H9 (cell line): ENCODE results near the gene SPECC1. TPM values are rescaled to one million over a fixed set of nuclear protein-coding genes. Genes with fewer than 3 reads are reported as not detected.

ENCODE experiments used
- DNase-seq: peaks from one replicate; pipeline ENCODE4 v3.0.0-alpha.2; 2017
- H2AFZ ChIP-seq: one replicate; pipeline ENCODE4 v1.6.1; 2013; ENCODE audit warnings: mild to moderate bottlenecking, low read length, control low read depth, moderate library complexity
- H2AK5ac ChIP-seq: 2 replicates; pipeline ENCODE4 v1.6.1; 2013; ENCODE audit warnings: low read length, control low read depth, mixed read lengths; ENCODE audit not compliant: insufficient read length
- H2BK120ac ChIP-seq: one replicate; pipeline ENCODE4 v1.6.1; 2013; ENCODE audit warnings: low read depth, mild to moderate bottlenecking, low read length, control low read depth, inconsistent platforms; ENCODE audit not compliant: poor library complexity, severe bottlenecking
- H2BK12ac ChIP-seq: 2 replicates; pipeline ENCODE4 v1.6.1; 2013; ENCODE audit warnings: low read length, control low read depth, mixed read lengths, low read depth; ENCODE audit not compliant: insufficient read length
- H2BK15ac ChIP-seq: 2 replicates; pipeline ENCODE4 v1.6.1; 2013; ENCODE audit warnings: low read depth, low read length, control low read depth
- H2BK20ac ChIP-seq: one replicate; pipeline ENCODE4 v1.6.1; 2013; ENCODE audit warnings: low read depth, mild to moderate bottlenecking, low read length, control low read depth, inconsistent platforms; ENCODE audit not compliant: poor library complexity, severe bottlenecking
- H2BK5ac ChIP-seq: 2 replicates; pipeline ENCODE4 v1.6.1; 2013; ENCODE audit warnings: low read length, control low read depth, mixed read lengths; ENCODE audit not compliant: insufficient read length
- H3K14ac ChIP-seq: 2 replicates; pipeline ENCODE4 v1.6.1; 2013; ENCODE audit warnings: low read length, control low read depth; ENCODE audit not compliant: insufficient read depth
- H3K18ac ChIP-seq: 2 replicates; pipeline ENCODE4 v1.6.1; 2013; ENCODE audit warnings: low read depth, mild to moderate bottlenecking, mixed read lengths, low read length, control low read depth; ENCODE audit not compliant: insufficient read length
- H3K23ac ChIP-seq: 2 replicates; pipeline ENCODE4 v1.6.1; 2013; ENCODE audit warnings: low read length, control low read depth, mixed read lengths, low read depth; ENCODE audit not compliant: insufficient read length
- H3K23me2 ChIP-seq: 2 replicates; pipeline ENCODE4 v1.6.1; 2013; ENCODE audit warnings: low read depth, mild to moderate bottlenecking, mixed read lengths, low read length, control low read depth; ENCODE audit not compliant: insufficient read length, poor library complexity, severe bottlenecking
- H3K27ac ChIP-seq: 2 replicates; pipeline ENCODE4 v1.5.1; 2013; ENCODE audit warnings: low read length, control low read depth, mixed read lengths, low read depth; ENCODE audit not compliant: insufficient read length
- H3K27me3 ChIP-seq: 2 replicates; pipeline ENCODE4 v1.6.1; 2013; ENCODE audit warnings: low read length, control low read depth, inconsistent platforms; ENCODE audit not compliant: insufficient read depth
- H3K4ac ChIP-seq: 2 replicates; pipeline ENCODE4 v1.6.1; 2013; ENCODE audit warnings: low read depth, mild to moderate bottlenecking, control low read depth, inconsistent platforms, low read length, moderate library complexity
- H3K4me1 ChIP-seq: 2 replicates; pipeline ENCODE4 v1.6.1; 2013; ENCODE audit warnings: low read length, control low read depth, inconsistent platforms; ENCODE audit not compliant: insufficient read depth
- H3K4me2 ChIP-seq: 2 replicates; pipeline ENCODE4 v1.6.1; 2013; ENCODE audit warnings: low read length, control low read depth, mixed read lengths; ENCODE audit not compliant: insufficient read length, insufficient read depth
- H3K56ac ChIP-seq: 2 replicates; pipeline ENCODE4 v1.6.1; 2013; ENCODE audit warnings: low read depth, mild to moderate bottlenecking, mixed read lengths, low read length, control low read depth; ENCODE audit not compliant: insufficient read length
- H3K79me1 ChIP-seq: 2 replicates; pipeline ENCODE4 v1.6.1; 2013; ENCODE audit warnings: low read depth, mild to moderate bottlenecking, moderate library complexity, low read length, control low read depth, inconsistent platforms; ENCODE audit not compliant: insufficient read depth, poor library complexity, severe bottlenecking
- H3K79me2 ChIP-seq: 2 replicates; pipeline ENCODE4 v1.6.1; 2013; ENCODE audit warnings: low read length, control low read depth, inconsistent platforms; ENCODE audit not compliant: insufficient read depth
- H3K9ac ChIP-seq: 2 replicates; pipeline ENCODE4 v1.6.1; 2013; ENCODE audit warnings: low read length, control low read depth, mixed read lengths; ENCODE audit not compliant: insufficient read length; ENCODE audit errors: extremely low read depth
- H3K9me3 ChIP-seq: one replicate; pipeline ENCODE4 v1.6.1; 2013; ENCODE audit warnings: low read depth, low read length, inconsistent platforms; ENCODE audit not compliant: control insufficient read depth
- H3T11ph ChIP-seq: one replicate; pipeline ENCODE4 v1.6.1; 2013; ENCODE audit warnings: mild to moderate bottlenecking, low read length, control low read depth, inconsistent platforms
- H4K20me1 ChIP-seq: one replicate; pipeline ENCODE4 v1.6.1; 2013; ENCODE audit not compliant: control insufficient read depth, insufficient read length, insufficient read depth
- H4K5ac ChIP-seq: 2 replicates; pipeline ENCODE4 v1.6.1; 2013; ENCODE audit warnings: low read depth, mild to moderate bottlenecking, mixed read lengths, low read length, control low read depth; ENCODE audit not compliant: insufficient read length
- H4K8ac ChIP-seq: replicated peaks from 2 replicates; pipeline ENCODE4 v1.6.1; 2013; ENCODE audit warnings: low read length, control low read depth, mixed read lengths, low read depth; ENCODE audit not compliant: insufficient read length
- H4K91ac ChIP-seq: 2 replicates; pipeline ENCODE4 v1.6.1; 2013; ENCODE audit warnings: low read depth, mild to moderate bottlenecking, moderate library complexity, mixed read lengths, low read length, control low read depth; ENCODE audit not compliant: insufficient read length
- H3K27ac Mint-ChIP-seq, 3 experiments: 2 replicates in 2 of 3; 3 replicates in 1 of 3; pipeline ENCODE4 v1.8.0; 2020 to 2021; ENCODE audit warnings: mixed read lengths in 3 of 3, mild to moderate bottlenecking in 1 of 3, moderate library complexity in 1 of 3
- H3K27me3 Mint-ChIP-seq: 2 replicates; pipeline ENCODE4 v1.8.0; 2021; ENCODE audit warnings: low read depth, mild to moderate bottlenecking, moderate library complexity, mixed read lengths
- H3K36me3 Mint-ChIP-seq, 3 experiments: 2 replicates in 2 of 3; 3 replicates in 1 of 3; pipeline ENCODE4 v1.8.0; 2020 to 2021; ENCODE audit warnings: low read depth in 3 of 3, mixed read lengths in 3 of 3; ENCODE audit not compliant: insufficient read depth in 1 of 3
- H3K4me1 Mint-ChIP-seq, 2 experiments: 2 replicates each; pipeline ENCODE4 v1.8.0; 2020; ENCODE audit warnings: mixed read lengths in 2 of 2
- H3K4me3 Mint-ChIP-seq, 2 experiments: 2 replicates in 1 of 2; 3 replicates in 1 of 2; pipeline ENCODE4 v1.8.0; 2020 to 2021; ENCODE audit warnings: mild to moderate bottlenecking in 2 of 2, mixed read lengths in 2 of 2, moderate library complexity in 1 of 2
- H3K9me3 Mint-ChIP-seq, 2 experiments: 2 replicates in 1 of 2; 3 replicates in 1 of 2; pipeline ENCODE4 v1.8.0; 2020; ENCODE audit warnings: mild to moderate bottlenecking in 2 of 2, mixed read lengths in 2 of 2, moderate library complexity in 1 of 2
- WGBS: extraction: QIAGEN DNeasy Blood & Tissue Kit; methylation state at CpG from one replicate; pipeline ENCODE4 v1.1.7; 2013; ENCODE audit warnings: missing lambda C conversion rate, low lambda C conversion rate, mixed read lengths; ENCODE audit not compliant: insufficient read length; ENCODE audit errors: extremely low coverage; 5-methylcytosine and 5-hydroxymethylcytosine counted together
- total RNA-seq: library from RNA; stranded (reverse); gene quantifications from 2 replicates; pipeline ENCODE4 v1.2.1, GENCODE V29; 2021
- TF ChIP-seq, protein P1 (sequence below): fragments of 200-600 bp; sonication (generic); conservative IDR thresholded peaks from 3 replicates; pipeline ENCODE4 v1.8.0; 2021; ENCODE audit warnings: antibody characterized with exemption, mild to moderate bottlenecking

SPECC1 gene
- total RNA-seq, 1 experiment from 2014 or later, result 65.7 TPM

DNA sequence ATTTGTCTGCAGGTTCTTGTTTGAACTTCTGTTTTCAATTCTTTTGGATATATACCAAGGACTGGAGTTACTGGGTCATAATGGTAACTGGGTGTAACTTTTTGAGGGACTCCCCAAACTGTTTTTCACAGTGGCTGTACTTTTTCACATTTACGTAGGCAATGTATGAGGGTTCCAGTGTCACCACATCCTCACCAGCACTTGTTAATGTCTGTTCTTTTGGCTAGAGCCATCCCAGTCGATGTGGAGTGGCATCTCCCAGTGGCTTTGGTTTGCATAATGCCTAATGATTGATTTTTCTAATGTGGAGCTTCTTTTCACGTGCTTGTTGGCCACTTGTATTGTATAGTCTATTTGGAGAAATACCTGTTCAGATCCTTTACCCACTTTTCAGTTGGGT, 59.3 kb downstream of the SPECC1 start:
- H3K18ac ChIP-seq, result no peak overlapping the region
- H3K79me2 ChIP-seq, result no peaks in the 10 kb centered on the region
- H4K5ac ChIP-seq, result no peak overlapping the region
- no peak overlapping the region for H4K91ac ChIP-seq
- H3K4ac ChIP-seq, result no peak overlapping the region
- DNase-seq, result no peak
- no peaks in the 10 kb centered on the region for H3K27me3 Mint-ChIP-seq
- H2BK15ac ChIP-seq, result no peak overlapping the region
- no peak overlapping the region for H2BK20ac ChIP-seq
- no peaks in the 10 kb centered on the region for H3K9me3 ChIP-seq
- H3K27ac ChIP-seq, result no peak overlapping the region
- no peak overlapping the region for H3K56ac ChIP-seq
- no peak overlapping the region for H3K4me2 ChIP-seq
- H3K9ac ChIP-seq, result no peak overlapping the region
- no peak overlapping the region for H3K4me3 Mint-ChIP-seq
- H3K4me1 ChIP-seq, result peaks cover 11% of the 10 kb centered on the region; the same call in 1 of the 2 replicates
- H4K8ac ChIP-seq, result no peak overlapping the region
- H2AFZ ChIP-seq, result no peak overlapping the region
- H3K23ac ChIP-seq, result no peak overlapping the region
- no peak overlapping the region for H2AK5ac ChIP-seq
- H2BK5ac ChIP-seq, result no peak overlapping the region
- no peaks in the 10 kb centered on the region for H3K9me3 Mint-ChIP-seq
- H3K27me3 ChIP-seq, result no peaks in the 10 kb centered on the region
- no peak overlapping the region for H2BK12ac ChIP-seq
- no peak overlapping the region for H2BK120ac ChIP-seq
- no peaks in the 10 kb centered on the region for H3K79me1 ChIP-seq
- H4K20me1 ChIP-seq, result no peaks in the 10 kb centered on the region
- H3K23me2 ChIP-seq, result no peaks in the 10 kb centered on the region
- H3T11ph ChIP-seq, result no peak overlapping the region
- peaks cover 19% of the 10 kb centered on the region in 2 experiments for H3K4me1 Mint-ChIP-seq
- no CpG with 5 or more reads among the region's 3 CpGs for WGBS
- no peaks in the 10 kb centered on the region for H3K36me3 Mint-ChIP-seq
- no peak overlapping the region for H3K14ac ChIP-seq
- TF ChIP-seq, protein P1, sequence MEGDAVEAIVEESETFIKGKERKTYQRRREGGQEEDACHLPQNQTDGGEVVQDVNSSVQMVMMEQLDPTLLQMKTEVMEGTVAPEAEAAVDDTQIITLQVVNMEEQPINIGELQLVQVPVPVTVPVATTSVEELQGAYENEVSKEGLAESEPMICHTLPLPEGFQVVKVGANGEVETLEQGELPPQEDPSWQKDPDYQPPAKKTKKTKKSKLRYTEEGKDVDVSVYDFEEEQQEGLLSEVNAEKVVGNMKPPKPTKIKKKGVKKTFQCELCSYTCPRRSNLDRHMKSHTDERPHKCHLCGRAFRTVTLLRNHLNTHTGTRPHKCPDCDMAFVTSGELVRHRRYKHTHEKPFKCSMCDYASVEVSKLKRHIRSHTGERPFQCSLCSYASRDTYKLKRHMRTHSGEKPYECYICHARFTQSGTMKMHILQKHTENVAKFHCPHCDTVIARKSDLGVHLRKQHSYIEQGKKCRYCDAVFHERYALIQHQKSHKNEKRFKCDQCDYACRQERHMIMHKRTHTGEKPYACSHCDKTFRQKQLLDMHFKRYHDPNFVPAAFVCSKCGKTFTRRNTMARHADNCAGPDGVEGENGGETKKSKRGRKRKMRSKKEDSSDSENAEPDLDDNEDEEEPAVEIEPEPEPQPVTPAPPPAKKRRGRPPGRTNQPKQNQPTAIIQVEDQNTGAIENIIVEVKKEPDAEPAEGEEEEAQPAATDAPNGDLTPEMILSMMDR, result no peak
- H3K27ac Mint-ChIP-seq, result no peak overlapping the region
